Stimulated activated CD4-positive, alpha-beta T cell treated with anti-CD3 and anti-CD28 coated beads, Interleukin-1b, Interleukin-23, amount 100 ng/mL, for 48 hours (primary cell): ENCODE data around the gene MARK3.

Experiments used
- DNase-seq: peaks from one replicate; pipeline ENCODE4 v3.0.0-alpha.2; 2020

The MARK3 gene

DNA sequence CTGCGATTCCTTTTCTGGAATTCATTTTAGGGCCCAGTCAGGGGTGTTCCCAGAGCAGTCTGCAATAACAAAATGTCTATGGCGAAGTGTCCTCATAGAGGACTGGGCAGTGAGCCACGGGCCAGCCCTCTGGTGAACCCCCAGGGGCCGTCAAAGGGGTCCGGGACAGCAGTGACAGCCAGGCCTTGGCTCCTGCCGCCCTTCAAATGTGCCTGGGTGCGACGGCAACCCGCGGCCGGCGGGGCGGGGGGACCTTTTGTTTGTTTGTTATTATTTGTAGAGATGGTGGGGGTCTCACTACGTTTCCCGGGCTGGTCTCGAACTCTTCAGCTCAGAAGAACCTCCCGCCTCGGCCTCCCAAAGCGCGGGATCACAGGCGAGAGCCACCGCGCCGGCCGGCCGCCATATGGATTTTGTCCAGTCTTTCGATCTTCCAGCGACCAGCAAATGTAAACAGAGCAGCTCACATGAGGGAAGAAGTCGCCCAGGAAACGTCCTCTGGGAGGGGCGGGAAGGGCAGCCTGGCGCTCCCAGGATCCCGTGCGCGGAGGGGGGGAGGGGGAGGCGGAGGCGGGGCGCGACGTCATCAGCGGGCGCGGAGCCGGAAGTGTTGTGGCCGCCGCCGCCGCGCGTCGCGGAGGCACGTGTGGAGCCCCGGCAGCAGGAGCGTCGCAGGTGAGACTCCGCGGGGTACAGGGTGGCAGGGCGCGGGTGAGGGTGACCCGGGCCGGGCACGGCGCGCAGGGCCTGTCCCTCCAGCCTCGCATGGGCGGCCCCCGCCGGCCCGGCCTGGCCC lies 143.6 kb downstream of the MARK3 start, which contains the start of gene TRMT61A:
TRMT61A (plus strand) TSS at position 610 of the 796 bp plus-strand sequence. CDS start 783 bp downstream, outside the sequence.
- peak; percentile 72 for DNase-seq

DNA sequence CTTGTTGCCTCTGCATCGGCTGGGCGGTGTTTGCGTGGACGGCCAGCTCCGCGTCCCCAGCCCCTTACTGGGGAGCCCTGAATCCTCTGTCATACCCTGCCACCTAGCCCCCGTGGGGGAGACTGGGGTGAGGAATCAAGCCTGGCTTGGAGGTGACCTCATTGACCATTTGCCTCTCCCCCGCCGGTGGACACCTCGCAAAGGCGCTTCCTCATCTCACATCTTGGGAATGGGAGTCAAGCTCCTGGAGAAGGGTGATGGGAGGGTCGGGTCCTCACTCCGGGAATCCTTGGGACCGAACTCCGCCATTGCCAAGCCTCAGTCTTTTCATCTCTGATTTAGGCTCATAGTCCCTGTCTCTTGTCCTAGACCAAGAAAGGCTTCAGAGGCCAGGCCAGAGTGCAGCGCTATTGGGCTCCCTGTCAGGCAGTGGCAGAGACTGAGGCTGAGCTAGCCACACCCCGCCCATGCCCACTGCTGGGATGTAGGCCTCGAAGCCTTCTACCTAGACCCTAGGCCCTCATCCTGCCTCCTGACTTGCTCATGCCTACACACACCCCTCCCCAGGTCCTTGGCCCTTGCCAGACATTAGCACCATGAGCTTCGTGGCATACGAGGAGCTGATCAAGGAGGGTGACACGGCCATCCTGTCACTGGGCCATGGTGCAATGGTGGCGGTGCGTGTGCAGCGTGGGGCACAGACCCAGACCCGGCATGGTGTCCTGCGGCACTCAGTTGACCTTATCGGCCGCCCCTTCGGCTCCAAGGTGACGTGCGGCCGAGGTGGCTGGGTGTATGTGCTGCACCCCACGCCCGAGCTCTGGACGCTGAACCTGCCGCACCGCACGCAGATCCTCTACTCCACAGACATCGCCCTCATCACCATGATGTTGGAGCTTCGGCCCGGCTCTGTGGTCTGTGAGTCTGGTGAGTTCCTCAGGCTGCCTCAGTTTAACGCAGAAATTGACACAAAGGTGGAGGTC lies 144.5 kb downstream of the MARK3 start:
- DNase-seq: no peak

DNA sequence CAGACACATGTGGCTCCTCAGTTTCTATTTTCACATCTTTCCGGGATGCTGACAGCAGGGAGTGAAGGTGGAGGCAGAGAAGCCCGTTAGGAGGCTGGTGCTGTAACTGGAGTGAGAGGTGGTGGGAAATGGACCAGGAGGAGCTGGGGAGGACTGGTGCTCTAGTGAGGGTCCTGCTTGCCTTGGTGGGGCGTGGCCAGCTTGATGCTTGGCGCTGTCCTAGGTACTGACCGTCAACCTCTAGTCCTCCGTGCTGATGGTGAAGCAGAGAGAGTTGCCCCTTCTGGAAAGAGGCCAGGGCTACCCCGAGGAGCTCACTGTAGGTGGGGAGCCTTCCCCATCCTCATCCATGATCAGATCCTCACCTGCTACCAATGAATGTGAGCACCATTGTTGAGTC lies 145.2 kb downstream of the MARK3 start:
- DNase-seq: no peak

DNA sequence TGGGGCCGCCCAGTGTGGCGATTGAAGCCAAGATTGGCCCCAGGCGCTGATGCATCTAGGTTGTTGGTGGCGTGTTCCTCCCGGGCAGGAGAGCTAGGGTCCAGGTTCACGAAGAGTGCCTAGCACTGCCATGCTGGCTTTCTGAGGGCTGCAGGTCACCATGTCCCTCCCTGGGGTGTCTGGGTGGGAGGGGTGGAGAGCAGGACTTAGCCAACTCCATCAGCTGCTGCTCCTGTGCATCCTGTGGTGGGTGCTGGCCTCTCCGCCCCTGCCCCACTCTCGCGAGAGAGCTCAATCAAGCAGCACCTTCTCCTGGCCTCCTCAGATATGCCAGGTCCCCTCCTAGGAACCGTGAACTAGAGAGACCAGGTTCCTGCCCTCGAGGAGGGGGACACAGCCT lies 145.6 kb downstream of the MARK3 start:
- DNase-seq: no peak

DNA sequence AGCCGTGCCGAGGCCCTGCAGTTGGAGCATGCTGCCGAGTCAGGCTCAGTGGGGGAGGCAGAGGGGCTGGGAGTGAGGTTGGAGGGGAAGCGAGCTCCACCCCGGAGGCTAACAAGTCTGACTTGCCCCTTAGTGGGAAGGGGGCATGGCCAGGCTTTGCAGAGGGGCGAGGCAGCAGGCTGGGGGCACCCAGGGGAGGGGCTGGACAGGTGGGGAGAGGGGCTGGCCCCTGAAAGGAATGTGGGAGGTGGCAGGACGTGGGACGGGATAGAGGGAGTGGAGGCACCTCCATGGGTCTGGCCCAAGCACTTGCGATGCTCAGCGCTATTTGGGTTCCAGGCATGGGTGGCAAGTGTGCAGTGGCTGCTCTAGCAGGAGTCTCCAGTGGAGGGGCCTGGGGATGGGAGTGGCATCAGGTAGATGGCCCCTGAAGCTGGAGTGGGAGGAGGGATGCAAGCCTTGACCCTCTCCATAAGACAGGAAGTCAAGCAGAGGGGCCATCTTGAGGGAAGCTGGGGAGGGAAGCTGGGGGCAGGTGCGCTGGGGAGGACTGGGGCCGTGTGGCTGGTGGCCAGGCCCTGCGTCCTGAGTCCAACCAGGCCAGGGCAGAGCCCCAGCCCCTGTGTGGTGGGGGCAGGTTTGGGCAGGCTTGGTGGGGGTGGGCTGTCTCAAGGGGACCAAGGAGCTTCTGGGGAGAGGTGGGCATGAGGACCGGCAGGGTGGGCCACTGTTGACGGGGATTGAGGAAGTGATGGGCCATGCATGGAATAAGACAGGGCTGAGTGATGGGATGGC lies 146.4 kb downstream of the MARK3 start:
- DNase-seq: no peak

DNA sequence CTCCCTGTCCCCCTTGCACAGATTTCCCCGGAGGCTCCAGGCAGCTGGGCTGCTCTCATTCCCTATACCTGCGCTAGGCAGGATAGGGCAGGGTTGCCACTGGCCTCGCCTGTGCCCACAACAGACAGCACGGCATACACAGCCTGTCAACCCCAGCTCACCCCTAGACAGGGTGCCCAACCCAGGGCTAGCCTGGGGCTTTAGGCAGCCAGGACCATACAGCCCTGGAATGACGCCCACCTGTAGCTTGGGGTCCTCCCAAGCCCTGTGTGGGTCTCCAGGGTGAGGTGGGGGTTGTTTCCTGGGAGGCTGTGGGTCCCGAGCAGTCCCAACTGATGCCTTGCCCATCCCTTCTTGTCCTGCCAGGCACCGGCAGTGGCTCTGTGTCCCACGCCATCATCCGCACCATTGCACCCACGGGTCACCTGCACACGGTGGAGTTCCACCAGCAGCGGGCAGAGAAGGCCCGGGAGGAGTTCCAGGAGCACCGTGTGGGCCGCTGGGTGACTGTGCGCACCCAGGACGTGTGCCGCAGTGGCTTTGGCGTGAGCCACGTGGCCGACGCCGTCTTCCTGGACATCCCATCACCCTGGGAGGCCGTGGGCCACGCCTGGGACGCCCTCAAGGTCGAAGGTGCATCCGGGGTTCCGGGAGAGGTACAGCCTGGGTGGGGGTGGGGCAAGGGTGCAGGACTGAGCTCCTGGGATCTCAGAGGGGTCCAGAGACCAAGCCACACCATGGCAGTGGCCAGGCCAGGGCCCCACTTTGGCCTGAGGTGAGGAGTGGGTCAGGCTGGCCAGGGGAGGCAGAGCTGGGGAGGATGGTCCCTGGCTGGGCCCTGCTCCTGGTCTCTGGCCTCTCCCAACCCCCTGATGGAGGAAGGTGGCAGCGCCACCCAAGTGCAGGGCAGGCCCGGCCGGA lies 147.3 kb downstream of the MARK3 start:
- no peak for DNase-seq

DNA sequence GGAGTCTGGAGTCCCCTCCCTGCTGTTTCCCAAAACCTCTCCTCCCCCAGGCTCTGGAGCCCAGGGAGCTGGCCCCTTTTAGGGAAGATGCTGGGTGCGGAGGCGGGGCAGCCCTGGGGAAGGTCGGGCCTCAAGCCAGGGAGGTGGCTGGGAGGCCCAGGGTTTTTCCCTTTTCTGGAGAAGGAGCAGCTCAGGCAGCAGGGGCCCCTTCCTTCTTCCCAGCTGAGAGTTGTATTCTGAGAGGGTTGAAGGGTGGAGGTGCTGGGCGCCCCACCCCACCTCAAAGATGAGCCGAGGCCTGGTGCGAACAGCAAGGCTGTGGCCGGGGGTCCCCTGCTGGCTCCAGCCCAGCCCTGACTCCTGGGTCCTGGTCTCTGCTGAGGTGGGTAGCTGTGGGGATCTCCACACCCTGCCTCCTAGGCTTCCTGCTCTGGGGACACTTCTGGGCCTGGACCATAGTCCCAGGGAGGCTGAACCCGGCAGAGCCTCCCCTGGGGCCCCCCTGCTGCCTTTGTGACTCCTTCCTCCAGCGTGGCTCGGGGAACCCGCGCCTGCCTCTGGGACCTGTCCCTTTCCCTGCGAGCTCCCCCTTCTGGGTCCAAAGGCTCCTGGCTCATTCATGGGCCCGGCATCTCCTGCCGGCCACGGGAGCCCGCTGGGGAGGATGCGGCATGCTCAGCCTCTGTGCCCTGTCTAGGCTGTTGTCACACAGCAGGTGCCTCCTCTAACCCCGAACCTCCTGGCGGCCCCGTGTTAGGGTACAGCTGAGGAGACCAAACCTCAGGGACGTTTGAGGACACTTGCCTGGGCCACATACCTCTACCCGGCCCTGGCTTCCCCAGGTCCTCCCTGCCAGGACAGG lies 148.2 kb downstream of the MARK3 start:
- DNase-seq: no peak

DNA sequence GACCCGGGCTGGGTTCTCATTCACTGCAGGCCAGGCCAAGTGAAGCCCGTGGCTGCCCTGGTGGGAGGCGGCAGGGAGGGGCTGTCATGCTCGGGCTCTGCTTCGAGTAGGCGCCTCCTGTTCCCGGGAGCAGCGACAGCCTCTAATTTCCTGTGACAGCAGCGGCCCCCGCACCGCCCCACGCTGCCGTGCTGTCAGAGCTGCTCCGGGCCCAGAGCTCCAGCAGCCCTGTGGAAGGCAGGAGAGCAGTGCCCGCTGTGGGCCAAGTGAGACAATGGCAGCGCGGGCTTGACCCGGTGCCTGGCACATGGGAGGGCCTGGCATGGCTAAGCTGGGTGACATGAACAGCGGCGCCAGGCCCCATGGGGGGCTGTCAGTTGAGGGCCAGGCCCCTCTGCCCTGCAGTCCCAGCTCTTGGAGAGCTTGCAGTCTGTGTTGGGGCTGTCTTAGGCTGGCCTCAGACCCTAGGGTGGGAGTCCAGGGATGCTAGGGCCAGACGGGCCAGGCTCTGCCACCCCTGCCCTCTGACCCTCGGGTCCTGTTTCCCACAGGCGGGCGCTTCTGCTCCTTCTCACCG lies 148.9 kb downstream of the MARK3 start:
- no peak for DNase-seq

DNA sequence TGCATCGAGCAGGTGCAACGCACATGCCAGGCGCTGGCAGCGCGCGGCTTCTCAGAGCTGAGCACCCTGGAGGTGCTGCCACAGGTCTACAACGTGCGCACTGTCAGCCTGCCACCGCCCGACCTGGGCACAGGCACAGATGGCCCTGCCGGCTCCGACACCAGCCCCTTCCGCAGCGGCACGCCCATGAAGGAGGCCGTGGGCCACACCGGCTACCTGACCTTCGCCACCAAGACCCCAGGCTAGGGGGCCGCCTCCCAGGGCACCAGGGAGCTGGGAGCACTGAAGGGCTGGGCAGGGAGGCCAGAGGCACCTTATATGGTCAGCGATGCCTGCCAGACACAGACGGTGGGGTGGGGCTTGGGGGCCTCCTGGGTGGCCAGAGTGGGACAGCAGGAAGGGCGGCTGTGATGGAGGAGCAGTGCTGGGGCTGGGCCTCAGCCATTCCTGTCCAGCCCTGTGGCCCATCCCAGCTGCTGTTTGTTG lies 149.4 kb downstream of the MARK3 start:
- DNase-seq: no peak

DNA sequence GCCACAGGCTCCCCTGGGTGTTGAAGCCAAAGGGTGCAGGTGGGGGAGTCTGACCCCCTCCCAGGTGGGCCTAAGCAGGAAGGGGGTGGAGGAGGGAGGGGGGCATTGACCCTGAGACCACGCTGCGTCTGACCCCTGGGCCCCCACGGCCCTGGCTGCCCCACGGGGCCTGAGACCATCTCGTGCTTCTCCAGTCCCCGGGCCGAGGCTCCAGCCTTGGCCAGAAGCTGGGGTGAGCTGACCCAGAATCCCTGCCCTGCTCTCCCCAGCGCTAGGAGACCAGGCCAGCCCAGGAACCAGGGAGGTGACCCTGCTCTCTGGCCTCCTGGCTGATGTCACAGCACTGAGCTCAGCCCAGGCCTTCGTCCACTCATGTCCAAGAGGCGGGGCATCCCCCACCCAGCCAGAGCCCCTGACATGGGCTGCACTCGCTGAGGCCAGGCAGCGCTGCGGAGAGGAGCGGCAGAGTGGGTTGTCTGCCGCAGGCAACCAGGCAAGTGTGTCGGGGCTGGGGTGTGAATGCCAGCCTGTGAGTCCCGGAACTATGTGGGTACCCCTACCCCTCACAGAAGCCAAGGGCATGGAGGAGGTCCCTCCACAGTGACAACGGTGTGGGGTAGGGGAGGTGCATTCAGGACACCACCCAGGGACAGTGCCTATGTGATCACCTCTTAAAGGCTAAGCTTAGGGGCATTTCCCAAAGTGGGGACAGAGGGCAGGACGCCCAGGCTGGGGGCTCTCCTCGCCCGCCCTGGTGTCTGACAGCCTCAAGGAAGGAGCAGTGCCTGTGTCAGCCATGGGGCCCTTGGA lies 150.1 kb downstream of the MARK3 start:
- no peak for DNase-seq

DNA sequence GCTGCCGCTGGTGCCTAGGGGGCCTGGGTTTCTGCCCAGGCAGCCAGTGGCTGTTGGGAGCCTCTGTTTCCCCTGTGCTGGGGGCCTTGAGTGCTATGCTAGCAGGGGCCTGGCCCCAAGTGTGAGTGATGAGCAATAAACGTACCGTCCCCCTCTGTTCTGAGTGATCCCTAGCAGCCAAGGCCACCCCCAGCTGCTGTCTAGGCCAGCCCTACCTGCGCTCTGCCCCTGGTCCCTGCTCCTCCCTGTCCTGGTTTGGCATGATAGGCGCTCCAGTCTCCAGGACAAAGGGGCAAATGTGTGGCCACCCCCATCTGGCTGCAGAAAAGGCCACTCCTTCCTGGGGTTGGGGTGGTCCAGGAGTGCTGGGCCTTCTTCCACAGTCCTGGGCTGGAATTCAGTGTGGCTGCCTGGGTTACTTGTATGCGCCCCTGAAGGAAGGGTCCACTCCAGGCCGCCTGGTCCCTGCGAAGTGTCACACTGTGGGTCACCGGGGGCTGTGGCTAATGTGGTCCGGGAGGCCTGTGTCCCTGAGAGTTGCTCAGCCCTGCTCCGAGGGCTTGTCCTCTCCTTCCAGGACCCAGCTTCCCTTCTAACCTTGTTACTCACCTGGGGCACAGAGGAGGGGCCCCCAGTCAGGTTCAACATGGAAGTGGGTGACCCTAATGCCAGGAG lies 150.8 kb downstream of the MARK3 start:
- no peak for DNase-seq

DNA sequence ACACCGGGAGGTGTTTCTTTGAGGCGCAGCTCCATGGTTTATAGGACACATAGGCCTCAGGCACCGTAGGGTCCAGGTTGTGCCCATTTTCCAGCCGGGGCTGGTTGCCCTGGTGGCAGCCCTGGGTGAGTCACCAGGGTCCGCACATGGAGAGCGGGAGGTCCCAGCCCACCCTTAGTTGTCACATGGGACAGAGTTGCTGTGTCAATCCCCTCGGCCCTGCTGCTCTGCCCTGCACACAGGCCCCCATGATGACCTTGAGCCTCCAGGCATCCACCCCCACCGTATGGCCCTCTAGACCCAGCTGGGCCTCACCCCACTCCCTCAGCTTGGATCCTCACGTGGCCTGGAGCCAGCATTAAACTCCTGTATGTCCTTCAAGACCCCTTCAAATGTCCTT lies 151.5 kb downstream of the MARK3 start:
- DNase-seq: no peak

DNA sequence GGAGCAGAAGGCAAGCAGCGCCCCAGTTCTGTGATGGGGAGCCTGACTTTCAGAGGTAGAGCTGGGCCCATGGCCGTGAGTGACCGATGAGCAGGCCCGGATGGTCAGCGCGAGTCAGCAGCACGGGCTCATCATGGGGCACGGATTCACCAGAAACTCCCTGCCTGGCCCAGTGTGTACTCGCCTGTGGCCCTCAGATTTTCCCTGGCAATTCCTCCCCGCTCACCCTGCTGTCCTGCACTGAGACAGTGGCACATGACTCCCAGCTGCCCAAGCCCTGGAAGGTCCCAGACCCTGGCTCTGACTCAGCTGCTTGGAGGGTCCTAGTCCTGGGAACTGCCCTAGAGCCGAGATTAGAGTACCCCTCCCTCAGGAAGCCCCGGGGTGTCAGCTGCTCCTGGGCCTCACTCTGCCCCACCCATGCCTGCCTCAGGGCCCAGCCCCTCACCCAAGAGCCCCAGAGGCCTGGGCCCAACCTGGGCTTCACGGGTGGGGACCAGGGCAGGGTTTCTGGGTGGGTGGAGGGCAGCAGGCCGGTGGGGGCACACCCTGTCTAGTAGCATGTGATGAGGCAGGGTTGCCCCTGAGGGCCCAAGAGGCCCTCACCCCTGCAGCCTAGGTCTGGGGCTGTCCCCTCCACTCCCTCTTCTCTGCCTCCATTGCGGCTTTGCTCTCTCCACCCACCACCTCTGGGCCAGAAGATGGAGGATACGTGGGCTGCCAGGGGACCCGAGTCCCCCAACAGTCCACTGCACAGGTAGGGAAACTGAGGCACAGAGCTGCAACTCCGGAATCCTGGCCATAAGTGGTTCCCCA lies 152.2 kb downstream of the MARK3 start:
- DNase-seq: no peak

DNA sequence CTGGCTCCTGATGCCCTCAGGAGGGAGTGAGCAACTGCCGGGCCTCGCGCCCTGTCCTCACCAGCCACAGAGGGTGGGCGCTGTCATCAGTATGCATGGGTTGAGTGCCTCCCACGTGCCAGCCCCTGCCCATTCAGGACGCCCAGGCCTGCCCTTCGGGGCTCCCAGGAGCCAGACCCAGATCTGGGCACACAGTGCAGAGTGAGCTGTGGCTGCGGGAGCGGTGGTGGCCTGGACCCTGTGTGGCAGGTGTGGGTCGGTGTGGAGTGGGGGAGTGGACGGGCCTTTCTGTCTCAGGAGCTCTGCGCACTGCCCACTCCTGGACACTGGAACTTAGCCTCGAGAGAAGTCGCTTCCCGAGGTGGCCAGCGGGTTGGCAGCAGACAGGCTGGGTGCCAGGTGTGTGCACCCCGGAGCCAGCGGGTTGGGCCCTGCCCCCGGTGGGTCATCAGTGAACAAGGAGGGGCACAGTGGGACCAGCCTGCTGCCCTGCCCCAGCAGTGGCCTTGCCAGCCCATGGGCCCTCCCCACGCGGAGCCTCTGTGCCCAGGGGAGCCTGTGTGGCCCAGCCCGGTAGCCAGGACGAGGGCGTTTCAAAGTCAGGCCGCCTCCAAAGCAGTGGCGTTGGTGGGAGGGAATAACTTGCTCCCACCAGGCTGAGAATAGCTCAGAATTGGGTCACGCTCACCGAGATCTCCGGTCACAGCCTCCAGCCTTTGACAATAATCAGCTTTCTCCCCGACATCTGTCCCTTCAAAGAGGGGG lies 153.3 kb downstream of the MARK3 start:
- no peak for DNase-seq

DNA sequence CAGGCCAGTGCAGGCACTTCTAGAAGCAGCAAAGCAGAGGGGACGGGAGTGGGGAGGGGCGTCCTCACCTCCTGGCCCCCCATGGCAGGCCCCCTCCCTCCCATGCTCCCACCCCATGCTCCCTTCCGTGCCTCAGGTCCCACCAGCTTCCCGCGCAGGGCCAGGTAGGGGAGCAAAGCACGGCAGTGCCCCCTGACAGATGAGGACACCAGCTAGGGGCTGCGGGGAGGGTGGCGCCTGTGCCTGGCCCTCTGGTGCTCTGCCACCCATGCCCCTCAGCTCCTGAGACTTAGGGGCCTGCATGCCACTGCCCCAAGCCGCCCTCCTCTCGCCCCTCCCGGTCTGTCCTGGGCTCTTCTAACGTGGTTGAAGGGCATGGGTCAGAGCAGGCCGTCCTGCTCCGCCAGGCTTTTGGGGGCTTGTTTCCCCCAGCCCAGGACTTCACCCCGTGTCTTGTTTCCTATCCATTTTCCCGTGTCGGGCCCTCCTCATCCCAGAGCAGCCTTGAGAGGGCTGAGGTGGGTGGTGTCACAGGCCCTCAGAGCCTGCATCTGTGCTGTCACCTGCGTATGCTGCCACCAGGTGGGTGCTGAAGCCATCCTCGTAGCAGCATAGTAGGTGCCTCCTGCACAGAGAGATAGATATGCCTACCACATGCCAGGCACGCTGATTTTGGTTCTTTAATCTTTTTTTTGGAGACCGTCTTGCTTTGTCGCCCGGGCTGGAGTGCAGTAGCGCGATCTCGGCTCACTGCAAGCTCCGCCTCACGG lies 154.0 kb downstream of the MARK3 start:
- no peak for DNase-seq
